Adrenal gland (tissue), 5 donors: Measurements from ENCODE around the gene NDUFB11.

Source experiments
- CTCF ChIP-seq, 6 experiments: fragments of 450-650 bp in 4 of 6; fragments of 200-600 bp in 2 of 6; sonication (generic) in 1 of 6; IDR thresholded peaks; 1 replicate in 5 of 6; 2 replicates in 1 of 6; pipeline versions ENCODE4 v1.5.1 to v1.8.0; 2016 to 2021; ENCODE audit warnings: antibody characterized with exemption in 6 of 6, mild to moderate bottlenecking in 2 of 6, moderate library complexity in 1 of 6
- POLR2A ChIP-seq, 2 donors: fragments of 450-650 bp; IDR thresholded peaks; one replicate each; pipeline ENCODE4 v1.6.1; 2017; ENCODE audit warnings: antibody characterized with exemption in 2 of 2, mild to moderate bottlenecking in 2 of 2, moderate library complexity in 1 of 2
- donor health status: DM: no; HTN: no; CAD: no.

- TF ChIP-seq CTCF (IDR thresholded peaks at IDR 0.05), result no peak
- no peak for TF ChIP-seq POLR2A (IDR thresholded peaks at IDR 0.05)
Observed at GRCh38 chrX:47146121-47146935, 1.8 kb upstream of the NDUFB11 start.
